ENCODE measurements around the gene SLC49A3.

GRCh38 chr4:667545-667925 lies 21.4 kb downstream of the SLC49A3 start:
- TF ChIP-seq CTCF (IDR thresholded peaks at IDR 0.05; ENCODE audit: borderline replicate concordance, extremely low read depth, low read length, poor library complexity, severe bottlenecking) (no peak), EZH2 (IDR thresholded peaks at IDR 0.05; ENCODE audit: borderline replicate concordance, low read depth, low read length, severe bottlenecking) (no peak)
